ENCODE measurements around the gene TMEM171. TPM values are rescaled to one million over a fixed set of nuclear protein-coding genes. Genes with fewer than 3 reads are reported as not detected.
A peak's percentile ranks its signal among the peaks of the same experiment; 100 is the strongest.

TMEM171 gene
- total and polyA plus RNA-seq, 2 experiments from 2014 or later, result 1.3 to 2.0 TPM

DNA sequence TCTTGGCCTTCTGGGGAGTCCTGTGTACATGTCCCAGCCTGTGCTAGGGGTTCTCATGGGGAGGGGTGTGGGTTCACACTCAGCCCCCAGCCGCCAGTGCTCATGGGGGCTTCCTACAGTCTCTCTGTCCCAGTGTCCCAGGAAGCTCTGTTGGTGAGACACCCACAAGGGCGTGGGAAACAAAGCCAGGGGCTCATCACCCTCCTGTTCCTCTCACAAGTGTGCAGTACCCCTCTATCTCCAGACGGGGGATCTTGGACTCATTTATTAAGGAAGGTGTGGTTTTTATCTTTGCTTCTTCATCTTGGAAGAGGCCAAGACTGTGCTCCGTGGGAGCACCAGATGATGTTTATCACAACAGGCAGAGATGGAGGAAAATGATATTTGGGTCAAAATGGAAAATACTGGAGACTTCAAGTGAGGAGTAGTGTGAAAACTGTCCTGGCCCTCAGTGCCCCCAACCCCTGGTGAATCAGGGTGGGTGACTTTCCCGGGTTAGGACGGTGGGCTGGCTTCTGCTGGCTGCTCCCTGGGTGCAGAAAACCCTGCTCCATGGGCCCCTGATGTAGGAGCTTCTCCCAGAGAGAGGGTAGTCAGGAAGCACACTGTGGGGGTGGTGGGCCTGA is 15.2 kb downstream of the TMEM171 start:
- H3K27ac ChIP-seq, result no peak overlapping the region
- no peaks in the 10 kb centered on the region for H3K9me3 ChIP-seq (ENCODE audit: low read depth)
- no peaks in the 10 kb centered on the region for H3K27me3 ChIP-seq
- no peak for TF ChIP-seq EZH2phosphoT487 (IDR thresholded peaks at IDR 0.05; ENCODE audit: low read depth, severe bottlenecking, unreplicated experiment)
- TF ChIP-seq, protein P1, sequence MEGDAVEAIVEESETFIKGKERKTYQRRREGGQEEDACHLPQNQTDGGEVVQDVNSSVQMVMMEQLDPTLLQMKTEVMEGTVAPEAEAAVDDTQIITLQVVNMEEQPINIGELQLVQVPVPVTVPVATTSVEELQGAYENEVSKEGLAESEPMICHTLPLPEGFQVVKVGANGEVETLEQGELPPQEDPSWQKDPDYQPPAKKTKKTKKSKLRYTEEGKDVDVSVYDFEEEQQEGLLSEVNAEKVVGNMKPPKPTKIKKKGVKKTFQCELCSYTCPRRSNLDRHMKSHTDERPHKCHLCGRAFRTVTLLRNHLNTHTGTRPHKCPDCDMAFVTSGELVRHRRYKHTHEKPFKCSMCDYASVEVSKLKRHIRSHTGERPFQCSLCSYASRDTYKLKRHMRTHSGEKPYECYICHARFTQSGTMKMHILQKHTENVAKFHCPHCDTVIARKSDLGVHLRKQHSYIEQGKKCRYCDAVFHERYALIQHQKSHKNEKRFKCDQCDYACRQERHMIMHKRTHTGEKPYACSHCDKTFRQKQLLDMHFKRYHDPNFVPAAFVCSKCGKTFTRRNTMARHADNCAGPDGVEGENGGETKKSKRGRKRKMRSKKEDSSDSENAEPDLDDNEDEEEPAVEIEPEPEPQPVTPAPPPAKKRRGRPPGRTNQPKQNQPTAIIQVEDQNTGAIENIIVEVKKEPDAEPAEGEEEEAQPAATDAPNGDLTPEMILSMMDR (IDR thresholded peaks at IDR 0.05; ENCODE audit: poor library complexity), result peak; percentile 20
- no peak overlapping the region for H3K4me2 ChIP-seq
- H3K79me2 ChIP-seq, result no peaks in the 10 kb centered on the region
- no peak overlapping the region for H2AFZ ChIP-seq
- peak; percentile 18 for DNase-seq (ENCODE audit: low spot score)
- no peak overlapping the region for H3K4me3 ChIP-seq
- H3K36me3 ChIP-seq (replicated peaks; ENCODE audit: insufficient read depth, low read depth), result no peaks in the 10 kb centered on the region
- no peaks in the 10 kb centered on the region for H3K9me2 ChIP-seq (replicated peaks; ENCODE audit: insufficient read depth)
- no peaks in the 10 kb centered on the region for H3K4me1 ChIP-seq (ENCODE audit: insufficient read depth)
- H4K20me1 ChIP-seq (ENCODE audit: insufficient read depth, poor library complexity, severe bottlenecking), result no peaks in the 10 kb centered on the region
- 74% methylated on average over 6 of the region's 6 CpGs for WGBS (ENCODE audit: low lambda C conversion rate, missing lambda C conversion rate)

GRCh38 chr5:73136055-73136562 is 15.7 kb downstream of the TMEM171 start:
- Histone ChIP-seq H3K9me3 (ENCODE audit: low read depth) (no peaks in the 10 kb centered on the region), H3K9me2 (replicated peaks; ENCODE audit: insufficient read depth) (no peaks in the 10 kb centered on the region), H3K36me3 (replicated peaks; ENCODE audit: insufficient read depth, low read depth) (no peaks in the 10 kb centered on the region), H4K20me1 (ENCODE audit: insufficient read depth, poor library complexity, severe bottlenecking) (no peaks in the 10 kb centered on the region), H3K27me3 (no peaks in the 10 kb centered on the region), H2AFZ (no peak overlapping the region), H3K79me2 (no peaks in the 10 kb centered on the region), H3K4me1 (ENCODE audit: insufficient read depth) (no peaks in the 10 kb centered on the region), H3K4me3 (no peak overlapping the region), H3K4me2 (no peak overlapping the region), H3K27ac (no peak overlapping the region)
- no peak for DNase-seq (ENCODE audit: low spot score)
- WGBS (ENCODE audit: low lambda C conversion rate, missing lambda C conversion rate), result 63% methylated on average over 15 of the region's 15 CpGs
- TF ChIP-seq EZH2phosphoT487 (IDR thresholded peaks at IDR 0.05; ENCODE audit: low read depth, severe bottlenecking, unreplicated experiment), result no peak
- TF ChIP-seq, protein P1 (IDR thresholded peaks at IDR 0.05; ENCODE audit: poor library complexity), result no peak
- no peak for TF ChIP-seq EZH2 (IDR thresholded peaks at IDR 0.05; ENCODE audit: borderline replicate concordance)

DNA sequence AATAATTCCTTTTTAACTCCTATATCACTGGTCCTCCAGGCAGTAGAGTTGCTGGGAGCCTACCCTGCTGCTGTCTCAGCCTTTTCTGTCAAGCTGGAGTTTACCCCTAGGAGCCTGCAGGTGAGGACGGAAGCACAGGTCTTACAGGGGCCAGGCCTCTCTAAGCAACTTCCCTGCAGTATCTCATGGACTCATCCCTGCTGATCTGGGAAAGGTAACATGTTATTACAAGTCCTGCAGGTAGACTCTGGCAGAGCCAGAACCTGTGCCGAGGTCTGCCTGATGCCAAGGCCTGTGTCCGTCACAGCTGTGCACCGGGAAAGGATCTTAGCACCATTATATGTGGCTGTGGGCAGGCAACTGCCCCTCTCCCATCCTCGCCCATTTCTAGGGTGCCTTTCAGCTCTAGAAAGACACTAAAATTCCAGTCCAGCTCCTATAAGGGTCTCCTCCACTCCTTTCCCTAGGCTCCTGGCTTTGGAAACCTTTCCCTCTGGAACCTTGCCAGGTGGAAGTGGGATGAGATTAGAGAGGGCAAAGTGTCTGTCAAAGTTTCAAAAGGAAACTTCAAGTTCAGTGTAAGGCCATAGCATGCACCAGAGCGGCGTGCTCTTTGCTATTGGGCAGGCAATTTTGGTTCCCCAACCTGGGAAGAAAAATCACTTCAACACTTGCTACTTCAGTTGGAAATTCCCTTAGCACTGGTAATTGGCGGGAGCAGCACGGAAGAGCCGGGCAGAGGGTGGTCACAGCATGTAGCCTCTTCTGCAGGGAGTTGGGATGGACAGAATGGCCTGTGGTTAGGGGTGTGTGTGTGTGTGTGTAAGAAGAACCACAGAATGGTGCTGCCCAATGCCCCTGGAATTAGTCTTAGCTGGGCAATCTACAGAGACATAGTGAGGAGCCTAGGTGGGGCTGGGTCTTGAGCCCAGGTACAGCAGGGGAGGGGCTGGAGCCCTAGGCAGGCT is 17.5 kb downstream of the TMEM171 start:
- Histone ChIP-seq H3K4me1 (ENCODE audit: insufficient read depth) (no peaks in the 10 kb centered on the region), H3K27ac (no peak overlapping the region), H3K4me2 (no peak overlapping the region), H3K27me3 (no peaks in the 10 kb centered on the region), H3K4me3 (no peak overlapping the region), H3K36me3 (replicated peaks; ENCODE audit: insufficient read depth, low read depth) (no peaks in the 10 kb centered on the region), H3K9me2 (replicated peaks; ENCODE audit: insufficient read depth) (no peaks in the 10 kb centered on the region), H3K79me2 (no peaks in the 10 kb centered on the region), H3K9me3 (ENCODE audit: low read depth) (no peaks in the 10 kb centered on the region), H4K20me1 (ENCODE audit: insufficient read depth, poor library complexity, severe bottlenecking) (no peaks in the 10 kb centered on the region), H2AFZ (no peak overlapping the region)
- TF ChIP-seq EZH2 (IDR thresholded peaks at IDR 0.05; ENCODE audit: borderline replicate concordance) (no peak), EZH2phosphoT487 (IDR thresholded peaks at IDR 0.05; ENCODE audit: low read depth, severe bottlenecking, unreplicated experiment) (no peak)
- TF ChIP-seq, protein P1 (IDR thresholded peaks at IDR 0.05; ENCODE audit: poor library complexity), result no peak
- WGBS (ENCODE audit: low lambda C conversion rate, missing lambda C conversion rate), result 89% methylated on average over 10 of the region's 10 CpGs
- DNase-seq (ENCODE audit: low spot score), result no peak

Measured in hepatocyte (in vitro differentiated cells).